HG03378 (cell line): ENCODE measurements around the gene ANKS1A.
"Not testable (repeated sequence)": the region's sequence is repeated elsewhere in the genome, so short reads cannot be mapped to it uniquely, and the experiment has no call there.

ENCODE experiments used
- ATAC-seq: cut with Tn5 transposase; IDR thresholded peaks from one replicate; pipeline ENCODE4 v1.9.1; 2021; ENCODE audit warnings: mild to moderate bottlenecking, moderate library complexity; ENCODE audit not compliant: unreplicated experiment

Gene ANKS1A

GRCh38 chr6:34888874-34889555, at the start of gene ANKS1A:
Gene ANKS1A (plus strand): TSS chr6:34889255. CDS start chr6:34889403, 148 bp downstream.
- ATAC-seq, result no peak

- ATAC-seq, result no peak
Observed at GRCh38 chr6:34839666-34840352, 49.2 kb upstream of the ANKS1A start.

- not testable (repeated sequence) for ATAC-seq
Observed at GRCh38 chr6:34849066-34849465, 40.0 kb upstream of the ANKS1A start.

GRCh38 chr6:34851361-34851760, 37.7 kb upstream of the ANKS1A start:
- no peak for ATAC-seq

- no peak for ATAC-seq
Observed at GRCh38 chr6:34852406-34853085, 36.5 kb upstream of the ANKS1A start.

- ATAC-seq, result no peak
Observed at GRCh38 chr6:34855463-34855862, 33.6 kb upstream of the ANKS1A start.

GRCh38 chr6:34858681-34859080, 30.4 kb upstream of the ANKS1A start:
- ATAC-seq, result no peak

- no peak for ATAC-seq
Observed at GRCh38 chr6:34859951-34860350, 29.1 kb upstream of the ANKS1A start.

- no peak for ATAC-seq
Observed at GRCh38 chr6:34860776-34861175, 28.3 kb upstream of the ANKS1A start.

GRCh38 chr6:34864007-34864406, 25.0 kb upstream of the ANKS1A start:
- no peak for ATAC-seq

- ATAC-seq, result no peak
Observed at GRCh38 chr6:34865107-34865506, 23.9 kb upstream of the ANKS1A start.

- no peak for ATAC-seq
Observed at GRCh38 chr6:34866509-34866908, 22.5 kb upstream of the ANKS1A start.

GRCh38 chr6:34867484-34867883, 21.6 kb upstream of the ANKS1A start:
- no peak for ATAC-seq

GRCh38 chr6:34871853-34872252, 17.2 kb upstream of the ANKS1A start:
- no peak for ATAC-seq

- no peak for ATAC-seq
Observed at GRCh38 chr6:34872332-34872731, 16.7 kb upstream of the ANKS1A start.

- ATAC-seq, result no peak
Observed at GRCh38 chr6:34875292-34876213, 13.5 kb upstream of the ANKS1A start.

GRCh38 chr6:34876472-34876871, 12.6 kb upstream of the ANKS1A start:
- ATAC-seq, result no peak

GRCh38 chr6:34877259-34877658, 11.8 kb upstream of the ANKS1A start:
- ATAC-seq, result no peak

- ATAC-seq, result no peak
Observed at GRCh38 chr6:34877869-34878485, 11.1 kb upstream of the ANKS1A start.

- ATAC-seq, result not testable (repeated sequence)
Observed at GRCh38 chr6:34884073-34884472, 5.0 kb upstream of the ANKS1A start.
